CD4-positive, alpha-beta T cell treated with Interleukin-4 for 4 hours (primary cell): ENCODE results near the gene PRR33.

Source experiments
- DNase-seq: peaks from one replicate; pipeline ENCODE4 v3.0.0-alpha.2; 2020

PRR33 gene

GRCh38 chr11:1861435-1862411 lies 30.0 kb downstream of the PRR33 start:
- no peak for DNase-seq

GRCh38 chr11:1860108-1860507 lies 31.6 kb downstream of the PRR33 start:
- DNase-seq: no peak

GRCh38 chr11:1859004-1859403 lies 32.7 kb downstream of the PRR33 start:
- no peak for DNase-seq

GRCh38 chr11:1858576-1858975 lies 33.1 kb downstream of the PRR33 start:
- DNase-seq: no peak

- DNase-seq: no peak
Measured at GRCh38 chr11:1858154-1858553, 33.5 kb downstream of the PRR33 start.

GRCh38 chr11:1857064-1857463 lies 34.6 kb downstream of the PRR33 start:
- no peak for DNase-seq

GRCh38 chr11:1856306-1857005 lies 35.2 kb downstream of the PRR33 start:
- DNase-seq: no peak

GRCh38 chr11:1855886-1856265 lies 35.8 kb downstream of the PRR33 start:
- DNase-seq: no peak

- DNase-seq: peak; percentile 19
Measured at GRCh38 chr11:1854949-1855885, 36.5 kb downstream of the PRR33 start.

- DNase-seq: no peak
Measured at GRCh38 chr11:1854132-1854948, 37.4 kb downstream of the PRR33 start.

- DNase-seq: peak; percentile 32
Measured at GRCh38 chr11:1853376-1854131, 38.1 kb downstream of the PRR33 start.

GRCh38 chr11:1852877-1853276 lies 38.8 kb downstream of the PRR33 start, which contains the start of gene LSP1:
LSP1 (plus strand) TSS chr11:1853084; CDS start chr11:1853145, 61 bp downstream.
- DNase-seq: peak; percentile 93

- DNase-seq: no peak
Measured at GRCh38 chr11:1852271-1852876, 39.3 kb downstream of the PRR33 start.

- no peak for DNase-seq
Measured at GRCh38 chr11:1851468-1852180, 40.1 kb downstream of the PRR33 start.

GRCh38 chr11:1848640-1849430 lies 42.9 kb downstream of the PRR33 start:
- no peak for DNase-seq

- no peak for DNase-seq
Measured at GRCh38 chr11:1847926-1848639, 43.6 kb downstream of the PRR33 start.

GRCh38 chr11:1847006-1847735 lies 44.5 kb downstream of the PRR33 start:
- no peak for DNase-seq
